GM12878 (cell line): ENCODE data around the gene HIVEP3. TPM values are rescaled to one million over a fixed set of nuclear protein-coding genes. Genes with fewer than 3 reads are reported as not detected.

Source experiments
- ATAC-seq: fragments of 200-7000 bp; cut with Tn5 transposase; 3 replicates; pipeline ENCODE4 v1.9.1; 2020; ENCODE audit warnings: mild to moderate bottlenecking, moderate library complexity
- BruUV-seq: library from RNA; stranded (reverse); fragments of 400-500 nt; replicated peaks from 2 replicates; lab custom pipeline; 2021; lab: Mats Ljungman, UMichigan
- CTCF ChIA-PET: fragments of 300-600 bp; sonication (Branson Sonifier 250); formaldehyde crosslinking; extraction: SDS; loops from one replicate; lab custom pipeline; 2021; ENCODE audit warnings: inconsistent platforms; lab: Yijun Ruan, JAX
- POLR2A ChIA-PET: fragments of 350-600 bp; formaldehyde crosslinking; extraction: SDS; loops from one replicate; lab custom pipeline; 2021; ENCODE audit warnings: inconsistent platforms; lab: Charles Lee
- RAD21 ChIA-PET: fragments of 300-600 bp; sonication (Branson Sonifier 250); formaldehyde crosslinking; loops from one replicate; lab custom pipeline; 2023; ENCODE audit warnings: antibody characterized with exemption; ENCODE audit not compliant: unreplicated experiment; lab: Charles Lee
- SMC1A ChIA-PET: fragments of 300-600 bp; sonication (Branson Sonifier 250); formaldehyde crosslinking; loops from one replicate; lab custom pipeline; 2023; ENCODE audit not compliant: unreplicated experiment, uncharacterized antibody; lab: Charles Lee
- DNase-seq: peaks from one replicate; pipeline ENCODE4 v3.0.0-alpha.2; 2011; ENCODE audit warnings: low read depth, low spot score
- FAIRE-seq: peaks from 3 replicates; lab custom pipeline; 2011; peaks lifted over from hg19 to GRCh38; lab: Jason Lieb, UNC
- H2AFZ ChIP-seq: 2 replicates; pipeline ENCODE4 v1.6.0; 2011; ENCODE audit warnings: low read depth, low read length, control low read depth; ENCODE audit not compliant: control insufficient read depth
- H3K27ac ChIP-seq: 2 replicates; pipeline ENCODE4 v1.5.1; 2011; ENCODE audit warnings: control low read depth; ENCODE audit not compliant: control insufficient read depth, insufficient read depth
- H3K27me3 ChIP-seq, 2 experiments: replicated peaks in 1 of 2; 2 replicates each; pipeline versions ENCODE4 v1.6.0 to v1.6.1; 2011; ENCODE audit warnings: low read length in 1 of 2; ENCODE audit not compliant: control insufficient read depth in 2 of 2, insufficient read depth in 2 of 2
- H3K36me3 ChIP-seq, 2 experiments: 2 replicates each; pipeline ENCODE4 v1.5.1; 2011; ENCODE audit warnings: low read length in 1 of 2; ENCODE audit not compliant: control insufficient read depth in 2 of 2, insufficient read depth in 2 of 2
- H3K4me1 ChIP-seq: 2 replicates; pipeline ENCODE4 v1.6.1; 2011; ENCODE audit warnings: mild to moderate bottlenecking, low read length, moderate library complexity, mixed read lengths; ENCODE audit not compliant: control insufficient read depth, insufficient read depth
- H3K4me2 ChIP-seq: 2 replicates; pipeline ENCODE4 v1.6.0; 2011; ENCODE audit warnings: control low read depth; ENCODE audit not compliant: control insufficient read depth, insufficient read depth
- H3K4me3 ChIP-seq: fragments of 200-600 bp; sonication (generic); 2 replicates; pipeline ENCODE4 v1.5.1; 2016
- H3K79me2 ChIP-seq: 2 replicates; pipeline ENCODE4 v1.6.0; 2011; ENCODE audit warnings: low read length; ENCODE audit not compliant: control insufficient read depth, insufficient read depth
- H3K9ac ChIP-seq: 2 replicates; pipeline ENCODE4 v1.8.0; 2011; ENCODE audit warnings: low read length, control low read depth, mixed read lengths; ENCODE audit not compliant: control insufficient read depth, insufficient read depth
- H3K9me3 ChIP-seq: replicated peaks from 3 replicates; pipeline ENCODE4 v1.5.1; 2011; ENCODE audit warnings: mild to moderate bottlenecking, low read length; ENCODE audit not compliant: control insufficient read depth, insufficient read depth
- H4K20me1 ChIP-seq: 2 replicates; pipeline ENCODE4 v1.6.0; 2011; ENCODE audit not compliant: control insufficient read depth, insufficient read depth
- CREM ChIP-seq: IDR thresholded peaks from 2 replicates; pipeline ENCODE4 v1.6.1; 2014; ENCODE audit warnings: antibody characterized with exemption, low read depth
- CTCF ChIP-seq, 3 experiments: IDR thresholded peaks in 2 of 3; conservative IDR thresholded peaks in 1 of 3; 2 replicates each; pipeline ENCODE4 v1.5.1; 2011; ENCODE audit warnings: low read depth in 3 of 3, low read length in 3 of 3, mild to moderate bottlenecking in 3 of 3, control low read depth in 2 of 3, moderate library complexity in 2 of 3, inconsistent platforms in 1 of 3, mixed read lengths in 1 of 3; ENCODE audit not compliant: control insufficient read depth in 2 of 3, insufficient read depth in 1 of 3; ENCODE audit errors: extremely low read depth in 1 of 3
- E2F8 ChIP-seq: fragments of 450-650 bp; IDR thresholded peaks from 2 replicates; pipeline ENCODE4 v1.6.1; 2018; ENCODE audit warnings: mild to moderate bottlenecking, low read depth, moderate library complexity; ENCODE audit not compliant: partially characterized antibody
- FOS ChIP-seq: IDR thresholded peaks from 3 replicates; pipeline ENCODE4 v1.6.1; 2011; ENCODE audit warnings: borderline replicate concordance; ENCODE audit not compliant: insufficient read length; ENCODE audit errors: extremely low read depth
- HCFC1 ChIP-seq: fragments of 150-350 bp; IDR thresholded peaks from 2 replicates; pipeline ENCODE4 v1.6.1; 2014; ENCODE audit warnings: low read length
- HDGF ChIP-seq: fragments of 450-650 bp; IDR thresholded peaks from 2 replicates; pipeline ENCODE4 v1.6.1; 2016; ENCODE audit warnings: antibody characterized with exemption
- JUNB ChIP-seq: IDR thresholded peaks from 2 replicates; pipeline ENCODE4 v1.6.1; 2016; ENCODE audit warnings: antibody characterized with exemption, mild to moderate bottlenecking
- NFYB ChIP-seq: IDR thresholded peaks from 2 replicates; pipeline ENCODE4 v1.6.1; 2011; ENCODE audit warnings: low read depth, mild to moderate bottlenecking, low read length, improper control_type of control experiment, moderate library complexity; ENCODE audit not compliant: insufficient read depth
- POLR2AphosphoS5 ChIP-seq: IDR thresholded peaks from 2 replicates; pipeline ENCODE4 v1.6.1; 2011; ENCODE audit warnings: mild to moderate bottlenecking, low read length, inconsistent platforms
- RAD51 ChIP-seq: fragments of 450-650 bp; IDR thresholded peaks from 2 replicates; pipeline ENCODE4 v1.6.1; 2016; ENCODE audit warnings: moderate library complexity, mild to moderate bottlenecking, inconsistent platforms
- RELB ChIP-seq: fragments of 450-650 bp; IDR thresholded peaks from 2 replicates; pipeline ENCODE4 v1.6.1; 2017; ENCODE audit warnings: low read depth, mild to moderate bottlenecking, moderate library complexity
- SMC3 ChIP-seq: IDR thresholded peaks from 2 replicates; pipeline ENCODE4 v1.6.1; 2011; ENCODE audit warnings: low read length, improper control_type of control experiment, borderline replicate concordance
- STAT1 ChIP-seq: fragments of 450-650 bp; conservative IDR thresholded peaks from 2 replicates; pipeline ENCODE4 v1.6.1; 2014; ENCODE audit warnings: antibody characterized with exemption, mild to moderate bottlenecking
- TCF3 ChIP-seq: IDR thresholded peaks from 2 replicates; pipeline ENCODE4 v1.6.1; 2012; ENCODE audit warnings: low read depth, mild to moderate bottlenecking, low read length, borderline replicate concordance; ENCODE audit not compliant: insufficient read depth
- USF2 ChIP-seq: IDR thresholded peaks from 2 replicates; pipeline ENCODE4 v1.6.1; 2011; ENCODE audit warnings: low read depth, low read length, improper control_type of control experiment, borderline replicate concordance
- YY1 ChIP-seq: IDR thresholded peaks from 2 replicates; pipeline ENCODE4 v1.6.1; 2011; ENCODE audit warnings: low read depth, mild to moderate bottlenecking, low read length
- ZBED1 ChIP-seq: IDR thresholded peaks from 2 replicates; pipeline ENCODE4 v1.6.1; 2016; ENCODE audit warnings: borderline replicate concordance
- ZZZ3 ChIP-seq: IDR thresholded peaks from 2 replicates; pipeline ENCODE4 v1.6.1; 2011; ENCODE audit warnings: low read depth; ENCODE audit not compliant: control insufficient read depth, insufficient read length
- WGBS: methylation state at CpG from one replicate; pipeline ENCODE4 v1.1.6; 2016; ENCODE audit warnings: low lambda C conversion rate; ENCODE audit not compliant: insufficient replicate concordance, insufficient coverage; ENCODE audit errors: missing lambda C conversion rate; 5-methylcytosine and 5-hydroxymethylcytosine counted together
- in situ Hi-C: fragments of 300-500 bp; cut with MboI; formaldehyde crosslinking; loops from 9 replicates; pipeline ENCODE4 v1.14.3; 2018; ENCODE audit warnings: mixed read lengths
- intact Hi-C: fragments of 100-400 bp; cut with micrococcal nuclease; formaldehyde crosslinking; loops from one replicate; pipeline ENCODE4 v1.14.2; 2022; ENCODE audit not compliant: unreplicated experiment
- polyA plus RNA-seq, 11 experiments: library from polyadenylated mRNA; depleted of rRNA in 4 of 11; unstranded in 6 of 11; stranded (reverse) in 5 of 11; fragments of >200 nt; fragmentation: Nextera tagmentation in 4 of 11; fragmentation: Illumina TruSeq in 1 of 11; extraction: Ambion mirVana in 4 of 11; extraction: Trizol in 1 of 11; gene quantifications; 1 replicate in 1 of 11; 2 replicates in 10 of 11; pipeline versions ENCODE4 v1.2.1 to v1.2.3, GENCODE V29; 2011 to 2016; ENCODE audit warnings: inconsistent platforms in 2 of 11, missing spikeins in 2 of 11, low read depth in 1 of 11
- total RNA-seq, 4 experiments: library from RNA; depleted of rRNA in 3 of 4; stranded (reverse); fragments of >200 nt in 3 of 4; fragmentation: Illumina TruSeq in 1 of 4; extraction: Trizol in 1 of 4; gene quantifications; 2 replicates each; pipeline versions ENCODE4 v1.2.1 to v1.2.3, GENCODE V29; 2013 to 2021

Gene HIVEP3
- total and polyA plus RNA-seq, 10 of the 15 experiments (the other 5 are each of a cell fraction or from before 2014, with no cell fraction given) = 1.8 to 13.6 (median 3.8) TPM

GRCh38 chr1:41537788-41538351, 380.9 kb downstream of the HIVEP3 start (continued):
- TF ChIP-seq HDGF (no peak), RAD51 (no peak), STAT1 (no peak), ZZZ3 (no peak), RELB (no peak), YY1 (no peak), CREM (no peak), SMC3 (no peak), USF2 (no peak), ZBED1 (no peak), TCF3 (no peak), JUNB (no peak)

- H3K4me2 ChIP-seq = no peak overlapping the region
- SMC1A ChIA-PET = no interaction called here
- TF ChIP-seq NFYB = no peak
- TF ChIP-seq HCFC1 = no peak
- TF ChIP-seq E2F8 = no peak
- TF ChIP-seq CTCF (IDR thresholded peaks at IDR 0.05 in 2 of 3, conservative IDR thresholded peaks at IDR 0.05 in 1 of 3; ENCODE audit: control insufficient read depth in 2 of 3, extremely low read depth in 1 of 3, insufficient read depth in 1 of 3, low read depth in 3 of 3, low read length in 3 of 3) = no peak
- no peak for TF ChIP-seq POLR2AphosphoS5
- no peak for TF ChIP-seq FOS
These were observed 381.5 kb downstream of the HIVEP3 start for GRCh38 chr1:41537251-41537650.

More at GRCh38 chr1:41537251-41537650, 381.5 kb downstream of the HIVEP3 start:
- Histone ChIP-seq H3K9ac (no peak overlapping the region), H3K27ac (no peak overlapping the region), H3K79me2 (no peaks in the 10 kb centered on the region), H3K27me3 (no peaks in the 10 kb centered on the region), H3K9me3 (no peaks in the 10 kb centered on the region), H3K36me3 (no peaks in the 10 kb centered on the region), H4K20me1 (no peaks in the 10 kb centered on the region), H2AFZ (no peak overlapping the region), H3K4me3 (no peak overlapping the region), H3K4me1 (peaks cover 3% of the 10 kb centered on the region; the same call in 1 of the 2 replicates)
- POLR2A ChIA-PET = no interaction called here
- DNase-seq = no peak
- no peak for ATAC-seq
- FAIRE-seq = no peak
- no TSS peak for BruUV-seq
- WGBS = 35% methylated on average over 6 of the region's 6 CpGs
- CTCF ChIA-PET = interaction anchor here (0.6 to 1.4 kb wide), 2 partner anchors 19 to 23 kb away, joined by 3 read pairs; no protein-coding TSS in a partner anchor
- in situ Hi-C loops = no loop called here
- intact Hi-C loops = no loop called here
- RAD21 ChIA-PET = no interaction called here
